Glutamatergic neuron (in vitro differentiated cells): ENCODE results near the gene SLC35E3. TPM values are rescaled to one million over a fixed set of nuclear protein-coding genes. Genes with fewer than 3 reads are reported as not detected.

Source experiments
- DNase-seq: peaks from one replicate; pipeline ENCODE4 v3.0.0; 2022
- H3K27ac Mint-ChIP-seq: one replicate; pipeline ENCODE4 v1.8.0; 2020; ENCODE audit warnings: mild to moderate bottlenecking, mixed read lengths, inconsistent platforms; ENCODE audit not compliant: unreplicated experiment
- H3K27me3 Mint-ChIP-seq: one replicate; pipeline ENCODE4 v1.8.0; 2020; ENCODE audit warnings: mild to moderate bottlenecking, moderate library complexity, mixed read lengths, inconsistent platforms; ENCODE audit not compliant: unreplicated experiment
- H3K36me3 Mint-ChIP-seq: one replicate; pipeline ENCODE4 v1.8.0; 2020; ENCODE audit warnings: mild to moderate bottlenecking, mixed read lengths, inconsistent platforms; ENCODE audit not compliant: unreplicated experiment
- H3K4me1 Mint-ChIP-seq: one replicate; pipeline ENCODE4 v1.8.0; 2020; ENCODE audit warnings: mild to moderate bottlenecking, low read depth, mixed read lengths, inconsistent platforms; ENCODE audit not compliant: unreplicated experiment
- H3K4me3 Mint-ChIP-seq: one replicate; pipeline ENCODE4 v1.8.0; 2020; ENCODE audit warnings: mild to moderate bottlenecking, mixed read lengths, inconsistent platforms; ENCODE audit not compliant: unreplicated experiment
- H3K9me3 Mint-ChIP-seq: one replicate; pipeline ENCODE4 v1.8.0; 2020; ENCODE audit warnings: mild to moderate bottlenecking, moderate library complexity, mixed read lengths, inconsistent platforms; ENCODE audit not compliant: unreplicated experiment
- total RNA-seq: library from RNA; stranded (reverse); fragmentation: NEBNext Ultra II Directional; extraction: Animal tissue kit (Norgen Biotek cat#: 25700); gene quantifications from one replicate; pipeline ENCODE4 v1.2.1, GENCODE V29; 2021; ENCODE audit not compliant: unreplicated experiment
- TF ChIP-seq, protein P1 (sequence below): fragments of 200-600 bp; sonication (generic); IDR thresholded peaks from one replicate; pipeline ENCODE4 v1.5.0; 2021; ENCODE audit not compliant: partially characterized antibody, unreplicated experiment

SLC35E3 gene
- total RNA-seq, 1 donor from 2014 or later, result 26.2 TPM

DNA sequence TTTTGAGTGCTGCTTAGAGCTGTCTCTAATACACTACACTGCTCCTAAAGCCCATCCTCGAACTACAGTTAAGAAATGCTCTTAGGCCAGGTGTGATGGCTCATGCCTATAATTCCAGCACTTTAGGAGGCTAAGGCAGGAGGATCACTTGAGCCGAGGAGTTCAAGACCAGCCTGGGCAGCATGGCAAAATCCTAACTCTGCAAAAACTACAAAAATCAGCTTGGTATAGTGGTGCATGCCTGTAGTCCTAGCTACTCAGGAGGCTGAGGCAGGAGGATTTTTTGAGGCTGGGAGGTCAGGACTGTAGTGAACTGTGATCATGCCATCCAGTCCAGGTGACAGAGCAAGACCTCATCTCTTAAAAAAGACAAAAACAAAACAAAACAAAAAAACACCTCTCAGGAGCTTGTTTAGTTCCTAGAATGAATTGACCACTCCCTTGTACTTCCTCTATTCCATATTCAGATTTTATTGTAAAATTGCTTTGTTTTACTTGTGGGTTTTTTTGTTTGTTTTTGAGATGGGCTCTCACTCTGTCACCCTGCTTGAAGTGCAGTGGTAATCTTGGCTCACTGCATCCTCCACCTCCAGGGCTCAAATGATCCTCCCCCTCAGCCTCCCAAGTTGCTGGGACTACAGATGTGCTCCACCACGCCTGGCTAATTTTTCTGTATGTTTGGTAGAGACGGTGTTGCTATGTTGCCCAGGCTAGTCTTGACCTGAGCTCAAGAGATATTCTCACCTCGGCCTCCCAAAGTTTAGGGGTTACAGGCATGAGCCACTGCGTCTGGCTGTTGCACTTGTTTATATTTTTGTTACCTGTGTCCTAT, 75.6 kb downstream of the SLC35E3 start:
- Mint-ChIP-seq H3K27me3 (peaks cover 2% of the 10 kb centered on the region), H3K36me3 (no peaks in the 10 kb centered on the region), H3K4me1 (no peaks in the 10 kb centered on the region), H3K27ac (no peak overlapping the region), H3K9me3 (no peaks in the 10 kb centered on the region), H3K4me3 (no peak overlapping the region)
- TF ChIP-seq, protein P1, sequence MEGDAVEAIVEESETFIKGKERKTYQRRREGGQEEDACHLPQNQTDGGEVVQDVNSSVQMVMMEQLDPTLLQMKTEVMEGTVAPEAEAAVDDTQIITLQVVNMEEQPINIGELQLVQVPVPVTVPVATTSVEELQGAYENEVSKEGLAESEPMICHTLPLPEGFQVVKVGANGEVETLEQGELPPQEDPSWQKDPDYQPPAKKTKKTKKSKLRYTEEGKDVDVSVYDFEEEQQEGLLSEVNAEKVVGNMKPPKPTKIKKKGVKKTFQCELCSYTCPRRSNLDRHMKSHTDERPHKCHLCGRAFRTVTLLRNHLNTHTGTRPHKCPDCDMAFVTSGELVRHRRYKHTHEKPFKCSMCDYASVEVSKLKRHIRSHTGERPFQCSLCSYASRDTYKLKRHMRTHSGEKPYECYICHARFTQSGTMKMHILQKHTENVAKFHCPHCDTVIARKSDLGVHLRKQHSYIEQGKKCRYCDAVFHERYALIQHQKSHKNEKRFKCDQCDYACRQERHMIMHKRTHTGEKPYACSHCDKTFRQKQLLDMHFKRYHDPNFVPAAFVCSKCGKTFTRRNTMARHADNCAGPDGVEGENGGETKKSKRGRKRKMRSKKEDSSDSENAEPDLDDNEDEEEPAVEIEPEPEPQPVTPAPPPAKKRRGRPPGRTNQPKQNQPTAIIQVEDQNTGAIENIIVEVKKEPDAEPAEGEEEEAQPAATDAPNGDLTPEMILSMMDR, result no peak
- no peak for DNase-seq

DNA sequence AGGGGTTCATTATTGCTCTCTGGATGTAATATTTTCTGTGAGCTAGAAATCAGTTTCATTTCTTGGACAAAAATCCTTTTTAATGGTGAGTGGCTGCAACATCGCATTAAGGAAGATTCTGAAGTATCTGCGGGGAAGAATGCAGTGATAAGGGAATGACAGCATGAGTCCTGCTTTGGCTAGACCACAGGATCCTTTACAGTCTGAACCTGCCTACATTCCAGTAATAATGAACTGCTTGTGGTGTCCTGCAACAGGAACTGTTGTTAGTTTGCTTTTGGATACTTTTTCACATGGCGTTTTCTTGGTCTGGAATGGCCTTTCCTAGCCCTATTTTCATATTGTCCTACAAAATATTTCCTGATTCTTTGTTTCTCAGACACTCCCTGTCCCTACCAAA, 77.7 kb downstream of the SLC35E3 start:
- Mint-ChIP-seq H3K4me1 (no peaks in the 10 kb centered on the region), H3K27ac (no peak overlapping the region), H3K9me3 (no peaks in the 10 kb centered on the region), H3K36me3 (no peaks in the 10 kb centered on the region), H3K27me3 (peaks cover 2% of the 10 kb centered on the region), H3K4me3 (no peak overlapping the region)
- TF ChIP-seq, protein P1, result no peak
- DNase-seq, result no peak

DNA sequence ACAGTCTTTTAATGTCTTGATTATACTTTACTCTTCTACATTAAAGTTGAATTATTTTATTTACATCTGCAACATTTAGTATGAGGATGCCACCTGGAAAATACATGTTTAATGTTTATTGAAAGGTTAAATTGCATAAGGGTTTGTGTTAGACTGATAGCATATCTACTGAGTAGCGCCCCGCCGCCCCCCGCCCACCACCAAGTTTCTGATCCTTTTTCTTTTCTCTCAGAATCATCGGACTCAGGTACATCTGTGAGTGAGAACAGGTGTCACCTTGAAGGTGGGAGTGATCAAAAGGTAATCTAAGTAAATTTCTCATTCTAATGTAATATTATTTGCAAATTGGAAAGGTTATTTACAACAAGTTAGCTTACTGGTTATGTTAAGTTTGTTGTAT, 78.2 kb downstream of the SLC35E3 start:
- Mint-ChIP-seq H3K4me3 (no peak overlapping the region), H3K4me1 (no peaks in the 10 kb centered on the region), H3K9me3 (no peaks in the 10 kb centered on the region), H3K27me3 (peaks cover 2% of the 10 kb centered on the region), H3K27ac (no peak overlapping the region), H3K36me3 (no peaks in the 10 kb centered on the region)
- DNase-seq, result no peak
- TF ChIP-seq, protein P1, result no peak

DNA sequence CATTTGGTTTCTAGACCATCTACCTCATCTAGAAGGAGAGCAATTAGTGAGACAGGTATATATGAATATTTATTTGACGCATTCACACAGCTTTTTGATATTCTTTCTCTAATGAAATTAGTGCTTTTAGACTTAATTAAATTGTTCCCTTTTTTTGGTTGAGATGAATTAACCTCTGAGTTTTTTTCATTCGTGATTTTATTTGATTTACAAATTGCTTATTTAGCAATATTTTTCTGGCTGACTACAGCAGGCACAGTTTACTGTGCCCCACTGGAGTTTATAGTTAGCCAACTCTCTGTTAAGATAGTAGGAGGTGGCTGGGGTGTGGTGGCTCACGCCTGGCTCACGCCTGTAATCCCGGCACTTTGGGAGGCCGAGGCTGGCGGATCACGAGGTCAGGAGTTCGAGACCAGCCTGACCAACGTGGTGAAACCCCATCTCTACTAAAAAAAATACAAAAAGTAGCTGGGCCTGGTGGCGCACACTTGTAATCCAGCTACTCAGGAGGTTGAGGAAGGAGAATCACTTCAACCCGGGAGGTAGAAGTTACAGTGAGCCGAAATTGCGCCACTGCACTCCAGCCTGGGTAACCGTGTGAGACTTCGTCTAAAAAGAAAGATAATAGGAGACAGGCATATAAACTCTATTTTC, 78.7 kb downstream of the SLC35E3 start:
- H3K4me3 Mint-ChIP-seq, result no peak overlapping the region
- no peaks in the 10 kb centered on the region for H3K4me1 Mint-ChIP-seq
- TF ChIP-seq, protein P1, result no peak
- H3K27me3 Mint-ChIP-seq, result peaks cover 2% of the 10 kb centered on the region
- H3K36me3 Mint-ChIP-seq, result no peaks in the 10 kb centered on the region
- no peaks in the 10 kb centered on the region for H3K9me3 Mint-ChIP-seq
- no peak overlapping the region for H3K27ac Mint-ChIP-seq
- no peak for DNase-seq
